ENCODE results near the gene RGS1. TPM values are rescaled to one million over a fixed set of nuclear protein-coding genes. Genes with fewer than 3 reads are reported as not detected.

The RGS1 gene
- total and polyA plus RNA-seq, 9 donors = 0.74 to 5.7 (median 2.9) TPM

GRCh38 chr1:192566657-192567056, 8.9 kb upstream of the RGS1 start:
- no peak overlapping the region for H3K27ac ChIP-seq (ENCODE audit: low read length)
- H3K36me3 ChIP-seq (ENCODE audit: control insufficient read depth, insufficient read depth, low read length) = no peaks in the 10 kb centered on the region
- peaks cover 5% of the 10 kb centered on the region for H3K9me3 ChIP-seq (replicated peaks; ENCODE audit: control insufficient read depth, low read depth, low read length)
- 77% methylated on average over 3 of the region's 3 CpGs for WGBS (ENCODE audit: insufficient coverage)
- no peak for DNase-seq
- H3K4me3 ChIP-seq (ENCODE audit: low read length) = no peak overlapping the region
- peaks cover 2% of the 10 kb centered on the region for H3K4me1 ChIP-seq (ENCODE audit: control insufficient read depth, insufficient read depth, low read length)
- no peaks in the 10 kb centered on the region for H3K27me3 ChIP-seq (ENCODE audit: control insufficient read depth, insufficient read depth, low read length)

GRCh38 chr1:192568063-192568462, 7.5 kb upstream of the RGS1 start:
- Histone ChIP-seq H3K27me3 (ENCODE audit: control insufficient read depth, insufficient read depth, low read length) (no peaks in the 10 kb centered on the region), H3K27ac (ENCODE audit: low read length) (no peak overlapping the region), H3K9me3 (replicated peaks; ENCODE audit: control insufficient read depth, low read depth, low read length) (peaks cover 5% of the 10 kb centered on the region), H3K4me1 (ENCODE audit: control insufficient read depth, insufficient read depth, low read length) (peaks cover 2% of the 10 kb centered on the region), H3K4me3 (ENCODE audit: low read length) (no peak overlapping the region), H3K36me3 (ENCODE audit: control insufficient read depth, insufficient read depth, low read length) (no peaks in the 10 kb centered on the region)
- no CpG with 5 or more reads among the region's 1 CpG for WGBS (ENCODE audit: insufficient coverage)
- DNase-seq = no peak

- peaks cover 5% of the 10 kb centered on the region for H3K9me3 ChIP-seq (replicated peaks; ENCODE audit: control insufficient read depth, low read depth, low read length)
- no peaks in the 10 kb centered on the region for H3K4me1 ChIP-seq (ENCODE audit: control insufficient read depth, insufficient read depth, low read length)
- no peaks in the 10 kb centered on the region for H3K27me3 ChIP-seq (ENCODE audit: control insufficient read depth, insufficient read depth, low read length)
- no peak overlapping the region for H3K27ac ChIP-seq (ENCODE audit: low read length)
- H3K36me3 ChIP-seq (ENCODE audit: control insufficient read depth, insufficient read depth, low read length) = no peaks in the 10 kb centered on the region
- no CpG with 5 or more reads among the region's 2 CpGs for WGBS (ENCODE audit: insufficient coverage)
- no peak for DNase-seq
- H3K4me3 ChIP-seq (ENCODE audit: low read length) = no peak overlapping the region
These were observed 3.9 kb upstream of the RGS1 start for GRCh38 chr1:192571668-192572067.

GRCh38 chr1:192573499-192573898, 2.1 kb upstream of the RGS1 start:
- H3K4me1 ChIP-seq (ENCODE audit: control insufficient read depth, insufficient read depth, low read length) = no peaks in the 10 kb centered on the region
- no peaks in the 10 kb centered on the region for H3K27me3 ChIP-seq (ENCODE audit: control insufficient read depth, insufficient read depth, low read length)
- WGBS (ENCODE audit: insufficient coverage) = no CpG with 5 or more reads among the region's 1 CpG
- no peak for DNase-seq
- no peak overlapping the region for H3K27ac ChIP-seq (ENCODE audit: low read length)
- no peaks in the 10 kb centered on the region for H3K36me3 ChIP-seq (ENCODE audit: control insufficient read depth, insufficient read depth, low read length)
- no peak overlapping the region for H3K4me3 ChIP-seq (ENCODE audit: low read length)
- peaks cover 5% of the 10 kb centered on the region for H3K9me3 ChIP-seq (replicated peaks; ENCODE audit: control insufficient read depth, low read depth, low read length)

- Histone ChIP-seq H3K4me1 (ENCODE audit: control insufficient read depth, insufficient read depth, low read length) (no peaks in the 10 kb centered on the region), H3K36me3 (ENCODE audit: control insufficient read depth, insufficient read depth, low read length) (no peaks in the 10 kb centered on the region), H3K27me3 (ENCODE audit: control insufficient read depth, insufficient read depth, low read length) (no peaks in the 10 kb centered on the region), H3K9me3 (replicated peaks; ENCODE audit: control insufficient read depth, low read depth, low read length) (peaks cover 5% of the 10 kb centered on the region), H3K4me3 (ENCODE audit: low read length) (no peak overlapping the region), H3K27ac (ENCODE audit: low read length) (no peak overlapping the region)
- no peak for DNase-seq
- WGBS (ENCODE audit: insufficient coverage) = no CpG with 5 or more reads among the region's 1 CpG
These were observed 1.5 kb upstream of the RGS1 start for GRCh38 chr1:192574073-192574472.

GRCh38 chr1:192576190-192577144, 894 bp downstream of the RGS1 start:
- H3K27ac ChIP-seq (ENCODE audit: low read length) = no peak overlapping the region
- DNase-seq = no peak
- no peak overlapping the region for H3K4me3 ChIP-seq (ENCODE audit: low read length)
- H3K4me1 ChIP-seq (ENCODE audit: control insufficient read depth, insufficient read depth, low read length) = no peaks in the 10 kb centered on the region
- no peaks in the 10 kb centered on the region for H3K36me3 ChIP-seq (ENCODE audit: control insufficient read depth, insufficient read depth, low read length)
- no CpG with 5 or more reads among the region's 1 CpG for WGBS (ENCODE audit: insufficient coverage)
- no peaks in the 10 kb centered on the region for H3K9me3 ChIP-seq (replicated peaks; ENCODE audit: control insufficient read depth, low read depth, low read length)
- no peaks in the 10 kb centered on the region for H3K27me3 ChIP-seq (ENCODE audit: control insufficient read depth, insufficient read depth, low read length)

GRCh38 chr1:192577145-192578140, 1.9 kb downstream of the RGS1 start:
- DNase-seq = no peak
- Histone ChIP-seq H3K36me3 (ENCODE audit: control insufficient read depth, insufficient read depth, low read length) (no peaks in the 10 kb centered on the region), H3K27me3 (ENCODE audit: control insufficient read depth, insufficient read depth, low read length) (no peaks in the 10 kb centered on the region), H3K4me1 (ENCODE audit: control insufficient read depth, insufficient read depth, low read length) (no peaks in the 10 kb centered on the region), H3K27ac (ENCODE audit: low read length) (no peak overlapping the region), H3K9me3 (replicated peaks; ENCODE audit: control insufficient read depth, low read depth, low read length) (no peaks in the 10 kb centered on the region), H3K4me3 (ENCODE audit: low read length) (no peak overlapping the region)
- no CpG with 5 or more reads among the region's 2 CpGs for WGBS (ENCODE audit: insufficient coverage)

- no peaks in the 10 kb centered on the region for H3K36me3 ChIP-seq (ENCODE audit: control insufficient read depth, insufficient read depth, low read length)
- no peak for DNase-seq
- no peaks in the 10 kb centered on the region for H3K4me1 ChIP-seq (ENCODE audit: control insufficient read depth, insufficient read depth, low read length)
- no peaks in the 10 kb centered on the region for H3K9me3 ChIP-seq (replicated peaks; ENCODE audit: control insufficient read depth, low read depth, low read length)
- H3K27me3 ChIP-seq (ENCODE audit: control insufficient read depth, insufficient read depth, low read length) = no peaks in the 10 kb centered on the region
- H3K4me3 ChIP-seq (ENCODE audit: low read length) = no peak overlapping the region
- no peak overlapping the region for H3K27ac ChIP-seq (ENCODE audit: low read length)
- WGBS (ENCODE audit: insufficient coverage) = no CpG with 5 or more reads among the region's 1 CpG
These were observed 2.8 kb downstream of the RGS1 start for GRCh38 chr1:192578144-192578909.

- Histone ChIP-seq H3K9me3 (replicated peaks; ENCODE audit: control insufficient read depth, low read depth, low read length) (no peaks in the 10 kb centered on the region), H3K27me3 (ENCODE audit: control insufficient read depth, insufficient read depth, low read length) (no peaks in the 10 kb centered on the region), H3K4me1 (ENCODE audit: control insufficient read depth, insufficient read depth, low read length) (no peaks in the 10 kb centered on the region), H3K4me3 (ENCODE audit: low read length) (no peak overlapping the region), H3K27ac (ENCODE audit: low read length) (no peak overlapping the region), H3K36me3 (ENCODE audit: control insufficient read depth, insufficient read depth, low read length) (no peaks in the 10 kb centered on the region)
- WGBS (ENCODE audit: insufficient coverage) = 79% methylated on average over 2 of the region's 6 CpGs
- no peak for DNase-seq
These were observed 3.6 kb downstream of the RGS1 start for GRCh38 chr1:192579010-192579738.
